ENCODE results near the gene PIGN. TPM values are rescaled to one million over a fixed set of nuclear protein-coding genes. Genes with fewer than 3 reads are reported as not detected.
A peak's percentile ranks its signal among the peaks of the same experiment; 100 is the strongest.

Gene PIGN
- 20.5 TPM for polyA plus RNA-seq
- long read RNA-seq, donor 1, full-length matches to known transcripts: 2 of 2 reads
- long read RNA-seq, donor 1, partial matches to known transcripts: 0 of 2 reads
- long read RNA-seq, donor 1, other reads (novel, unspliced or antisense): 0 of 2 reads
- long read RNA-seq, donor 2, full-length matches to known transcripts: 1 of 1 reads
- long read RNA-seq, donor 2, partial matches to known transcripts: 0 of 1 reads
- long read RNA-seq, donor 2, other reads (novel, unspliced or antisense): 0 of 1 reads
- long read RNA-seq, donor 3: 0 reads
- long read RNA-seq, donor 4: 0 reads
- long read RNA-seq, donor 5: 0 reads
- long read RNA-seq, donor 6, full-length matches to known transcripts: 3 of 3 reads
- long read RNA-seq, donor 6, partial matches to known transcripts: 0 of 3 reads
- long read RNA-seq, donor 6, other reads (novel, unspliced or antisense): 0 of 3 reads
- long read RNA-seq, donor 7, full-length matches to known transcripts: 1 of 1 reads
- long read RNA-seq, donor 7, partial matches to known transcripts: 0 of 1 reads
- long read RNA-seq, donor 7, other reads (novel, unspliced or antisense): 0 of 1 reads
- long read RNA-seq, donor 8, full-length matches to known transcripts: 4 of 4 reads
- long read RNA-seq, donor 8, partial matches to known transcripts: 0 of 4 reads
- long read RNA-seq, donor 8, other reads (novel, unspliced or antisense): 0 of 4 reads
- long read RNA-seq, donor 9, full-length matches to known transcripts: 2 of 2 reads
- long read RNA-seq, donor 9, partial matches to known transcripts: 0 of 2 reads
- long read RNA-seq, donor 9, other reads (novel, unspliced or antisense): 0 of 2 reads
- long read RNA-seq, donor 10, full-length matches to known transcripts: 2 of 2 reads
- long read RNA-seq, donor 10, partial matches to known transcripts: 0 of 2 reads
- long read RNA-seq, donor 10, other reads (novel, unspliced or antisense): 0 of 2 reads
- long read RNA-seq, donor 11: 0 reads

- Histone ChIP-seq H3K36me3 (ENCODE audit: control insufficient read depth, insufficient read depth, low read length) (no peaks in the 10 kb centered on the region), H3K9me3 (ENCODE audit: control insufficient read depth, low read depth, low read length) (no peaks in the 10 kb centered on the region), H3K27me3 (ENCODE audit: control insufficient read depth, insufficient read depth, low read length) (no peaks in the 10 kb centered on the region), H3K4me3 (ENCODE audit: low read length) (peak within 1 kb of the TSS; percentile 99), H3K4me1 (ENCODE audit: control insufficient read depth, insufficient read depth, low read length) (peaks cover 3% of the 10 kb centered on the region), H3K27ac (ENCODE audit: low read length) (peak within 1 kb of the TSS; percentile 83)
- no CpG with 5 or more reads among the region's 55 CpGs for WGBS (ENCODE audit: insufficient coverage, low lambda C conversion rate)
- DNase-seq: peak; percentile 98 to 99
Observed at GRCh38 chr18:62186774-62187542, at the start of gene PIGN, which contains the start of gene RELCH. TSS of gene PIGN (minus strand) at chr18:62187056. CDS start at chr18:62161353, 25,703 bp downstream. TSS of gene RELCH (plus strand) at chr18:62187255. CDS start at chr18:62187506, 251 bp downstream.

- peaks cover 18% of the 10 kb centered on the region for H3K36me3 ChIP-seq (ENCODE audit: control insufficient read depth, insufficient read depth, low read length)
- WGBS (ENCODE audit: insufficient coverage, low lambda C conversion rate): no CpG with 5 or more reads among the region's 1 CpG
Observed at GRCh38 chr18:62236252-62236651, 49.4 kb upstream of the PIGN start.

GRCh38 chr18:62226047-62226446, 39.2 kb upstream of the PIGN start:
- Histone ChIP-seq H3K27me3 (ENCODE audit: control insufficient read depth, insufficient read depth, low read length) (no peaks in the 10 kb centered on the region), H3K9me3 (ENCODE audit: control insufficient read depth, low read depth, low read length) (no peaks in the 10 kb centered on the region), H3K36me3 (ENCODE audit: control insufficient read depth, insufficient read depth, low read length) (peaks cover 32% of the 10 kb centered on the region), H3K27ac (ENCODE audit: low read length) (no peak overlapping the region), H3K4me3 (ENCODE audit: low read length) (no peak overlapping the region), H3K4me1 (ENCODE audit: control insufficient read depth, insufficient read depth, low read length) (no peaks in the 10 kb centered on the region)
- no peak for DNase-seq
- 100% methylated on average over 2 of the region's 3 CpGs for WGBS (ENCODE audit: insufficient coverage, low lambda C conversion rate)

More at GRCh38 chr18:62236252-62236651, 49.4 kb upstream of the PIGN start:
- no peak overlapping the region for H3K27ac ChIP-seq (ENCODE audit: low read length)
- no peaks in the 10 kb centered on the region for H3K27me3 ChIP-seq (ENCODE audit: control insufficient read depth, insufficient read depth, low read length)
- no peak for DNase-seq
- H3K4me1 ChIP-seq (ENCODE audit: control insufficient read depth, insufficient read depth, low read length): no peaks in the 10 kb centered on the region
- no peak overlapping the region for H3K4me3 ChIP-seq (ENCODE audit: low read length)
- no peaks in the 10 kb centered on the region for H3K9me3 ChIP-seq (ENCODE audit: control insufficient read depth, low read depth, low read length)

- WGBS (ENCODE audit: insufficient coverage, low lambda C conversion rate): 100% methylated on average over 1 of the region's 2 CpGs
- no peak for DNase-seq
- Histone ChIP-seq H3K9me3 (ENCODE audit: control insufficient read depth, low read depth, low read length) (no peaks in the 10 kb centered on the region), H3K4me1 (ENCODE audit: control insufficient read depth, insufficient read depth, low read length) (no peaks in the 10 kb centered on the region), H3K4me3 (ENCODE audit: low read length) (no peak overlapping the region), H3K36me3 (ENCODE audit: control insufficient read depth, insufficient read depth, low read length) (peaks cover 22% of the 10 kb centered on the region), H3K27me3 (ENCODE audit: control insufficient read depth, insufficient read depth, low read length) (no peaks in the 10 kb centered on the region), H3K27ac (ENCODE audit: low read length) (no peak overlapping the region)
Observed at GRCh38 chr18:62224229-62224628, 37.4 kb upstream of the PIGN start.

- Histone ChIP-seq H3K36me3 (ENCODE audit: control insufficient read depth, insufficient read depth, low read length) (peaks cover 18% of the 10 kb centered on the region), H3K9me3 (ENCODE audit: control insufficient read depth, low read depth, low read length) (peaks cover 3% of the 10 kb centered on the region), H3K4me1 (ENCODE audit: control insufficient read depth, insufficient read depth, low read length) (peaks cover 6% of the 10 kb centered on the region), H3K27me3 (ENCODE audit: control insufficient read depth, insufficient read depth, low read length) (no peaks in the 10 kb centered on the region), H3K27ac (ENCODE audit: low read length) (no peak overlapping the region), H3K4me3 (ENCODE audit: low read length) (no peak overlapping the region)
- WGBS (ENCODE audit: insufficient coverage, low lambda C conversion rate): 57% methylated on average over 1 of the region's 1 CpG
- no peak for DNase-seq
Observed at GRCh38 chr18:62214790-62215189, 27.9 kb upstream of the PIGN start.

GRCh38 chr18:62211325-62211828, 24.5 kb upstream of the PIGN start:
- Histone ChIP-seq H3K27ac (ENCODE audit: low read length) (peak overlapping the region; percentile 21), H3K4me1 (ENCODE audit: control insufficient read depth, insufficient read depth, low read length) (peaks cover 10% of the 10 kb centered on the region), H3K27me3 (ENCODE audit: control insufficient read depth, insufficient read depth, low read length) (no peaks in the 10 kb centered on the region), H3K9me3 (ENCODE audit: control insufficient read depth, low read depth, low read length) (peaks cover 3% of the 10 kb centered on the region), H3K4me3 (ENCODE audit: low read length) (no peak overlapping the region), H3K36me3 (ENCODE audit: control insufficient read depth, insufficient read depth, low read length) (peaks cover 18% of the 10 kb centered on the region)
- DNase-seq: peak; percentile 40 to 72

GRCh38 chr18:62210138-62210537, 23.3 kb upstream of the PIGN start:
- Histone ChIP-seq H3K27ac (ENCODE audit: low read length) (no peak overlapping the region), H3K27me3 (ENCODE audit: control insufficient read depth, insufficient read depth, low read length) (no peaks in the 10 kb centered on the region), H3K4me3 (ENCODE audit: low read length) (no peak overlapping the region), H3K36me3 (ENCODE audit: control insufficient read depth, insufficient read depth, low read length) (peaks cover 16% of the 10 kb centered on the region), H3K4me1 (ENCODE audit: control insufficient read depth, insufficient read depth, low read length) (peaks cover 10% of the 10 kb centered on the region), H3K9me3 (ENCODE audit: control insufficient read depth, low read depth, low read length) (peaks cover 3% of the 10 kb centered on the region)
- 100% methylated on average over 1 of the region's 1 CpG for WGBS (ENCODE audit: insufficient coverage, low lambda C conversion rate)
- DNase-seq: no peak

GRCh38 chr18:62209046-62209445, 22.2 kb upstream of the PIGN start:
- Histone ChIP-seq H3K36me3 (ENCODE audit: control insufficient read depth, insufficient read depth, low read length) (peaks cover 7% of the 10 kb centered on the region), H3K4me3 (ENCODE audit: low read length) (no peak overlapping the region), H3K9me3 (ENCODE audit: control insufficient read depth, low read depth, low read length) (peaks cover 3% of the 10 kb centered on the region), H3K27ac (ENCODE audit: low read length) (no peak overlapping the region), H3K4me1 (ENCODE audit: control insufficient read depth, insufficient read depth, low read length) (peaks cover 10% of the 10 kb centered on the region), H3K27me3 (ENCODE audit: control insufficient read depth, insufficient read depth, low read length) (no peaks in the 10 kb centered on the region)
- DNase-seq: no peak

- no peak overlapping the region for H3K27ac ChIP-seq (ENCODE audit: low read length)
- WGBS (ENCODE audit: insufficient coverage, low lambda C conversion rate): 100% methylated on average over 1 of the region's 4 CpGs
- H3K9me3 ChIP-seq (ENCODE audit: control insufficient read depth, low read depth, low read length): peaks cover 3% of the 10 kb centered on the region
- peaks cover 11% of the 10 kb centered on the region for H3K4me1 ChIP-seq (ENCODE audit: control insufficient read depth, insufficient read depth, low read length)
- H3K36me3 ChIP-seq (ENCODE audit: control insufficient read depth, insufficient read depth, low read length): no peaks in the 10 kb centered on the region
- no peak overlapping the region for H3K4me3 ChIP-seq (ENCODE audit: low read length)
- H3K27me3 ChIP-seq (ENCODE audit: control insufficient read depth, insufficient read depth, low read length): no peaks in the 10 kb centered on the region
- peak in 1 of 2 donors; percentile 5 for DNase-seq
Observed at GRCh38 chr18:62206593-62206992, 19.7 kb upstream of the PIGN start.
